Measurements from ENCODE around the gene MBD2.
"Not testable (repeated sequence)": the region's sequence is repeated elsewhere in the genome, so short reads cannot be mapped to it uniquely, and the experiment has no call there.

DNA sequence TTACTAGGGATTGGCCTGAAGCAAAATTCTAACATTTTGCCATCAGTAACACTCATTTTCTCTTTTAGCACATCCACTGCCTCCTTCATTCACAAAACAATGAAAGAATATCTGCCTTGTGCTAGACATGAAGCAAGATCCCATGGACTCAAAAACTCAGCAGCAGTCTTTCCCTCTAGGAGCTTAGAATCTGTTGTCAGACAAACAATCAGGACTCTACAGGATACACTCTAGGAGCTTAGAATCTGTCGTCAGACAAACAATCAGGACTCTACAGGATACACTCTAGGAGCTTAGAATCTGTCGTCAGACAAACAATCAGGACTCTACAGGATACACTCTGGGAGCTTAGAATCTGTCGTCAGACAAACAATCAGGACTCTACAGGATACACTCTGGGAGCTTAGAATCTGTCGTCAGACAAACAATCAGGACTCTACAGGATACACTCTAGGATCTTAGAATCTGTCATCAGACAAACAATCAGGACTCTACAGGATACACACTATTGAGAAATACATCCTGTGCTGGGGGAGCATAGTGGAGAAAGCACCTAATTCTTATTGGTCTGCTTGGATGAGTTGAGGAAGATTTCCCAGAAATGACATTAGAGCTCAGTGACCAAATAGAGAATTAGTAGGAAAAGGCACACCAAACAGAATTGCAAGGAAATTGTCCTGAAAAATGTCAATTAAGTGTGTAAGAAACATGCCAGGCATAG lies 100.6 kb downstream of the MBD2 start:
- not testable (repeated sequence) for TF ChIP-seq POLR2A (IDR thresholded peaks at IDR 0.05); POLR2AphosphoS5 (IDR thresholded peaks at IDR 0.05; ENCODE audit: insufficient read depth in 1 of 2, low read depth in 1 of 2)
- TF ChIP-seq, protein P1, sequence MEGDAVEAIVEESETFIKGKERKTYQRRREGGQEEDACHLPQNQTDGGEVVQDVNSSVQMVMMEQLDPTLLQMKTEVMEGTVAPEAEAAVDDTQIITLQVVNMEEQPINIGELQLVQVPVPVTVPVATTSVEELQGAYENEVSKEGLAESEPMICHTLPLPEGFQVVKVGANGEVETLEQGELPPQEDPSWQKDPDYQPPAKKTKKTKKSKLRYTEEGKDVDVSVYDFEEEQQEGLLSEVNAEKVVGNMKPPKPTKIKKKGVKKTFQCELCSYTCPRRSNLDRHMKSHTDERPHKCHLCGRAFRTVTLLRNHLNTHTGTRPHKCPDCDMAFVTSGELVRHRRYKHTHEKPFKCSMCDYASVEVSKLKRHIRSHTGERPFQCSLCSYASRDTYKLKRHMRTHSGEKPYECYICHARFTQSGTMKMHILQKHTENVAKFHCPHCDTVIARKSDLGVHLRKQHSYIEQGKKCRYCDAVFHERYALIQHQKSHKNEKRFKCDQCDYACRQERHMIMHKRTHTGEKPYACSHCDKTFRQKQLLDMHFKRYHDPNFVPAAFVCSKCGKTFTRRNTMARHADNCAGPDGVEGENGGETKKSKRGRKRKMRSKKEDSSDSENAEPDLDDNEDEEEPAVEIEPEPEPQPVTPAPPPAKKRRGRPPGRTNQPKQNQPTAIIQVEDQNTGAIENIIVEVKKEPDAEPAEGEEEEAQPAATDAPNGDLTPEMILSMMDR (IDR thresholded peaks at IDR 0.05) = not testable (repeated sequence)

All from vagina (tissue), 2 donors.